ENCODE results near the gene SNAPC2.
A peak's percentile ranks its signal among the peaks of the same experiment; 100 is the strongest.

The SNAPC2 gene, protein sequence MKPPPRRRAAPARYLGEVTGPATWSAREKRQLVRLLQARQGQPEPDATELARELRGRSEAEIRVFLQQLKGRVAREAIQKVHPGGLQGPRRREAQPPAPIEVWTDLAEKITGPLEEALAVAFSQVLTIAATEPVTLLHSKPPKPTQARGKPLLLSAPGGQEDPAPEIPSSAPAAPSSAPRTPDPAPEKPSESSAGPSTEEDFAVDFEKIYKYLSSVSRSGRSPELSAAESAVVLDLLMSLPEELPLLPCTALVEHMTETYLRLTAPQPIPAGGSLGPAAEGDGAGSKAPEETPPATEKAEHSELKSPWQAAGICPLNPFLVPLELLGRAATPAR

DNA sequence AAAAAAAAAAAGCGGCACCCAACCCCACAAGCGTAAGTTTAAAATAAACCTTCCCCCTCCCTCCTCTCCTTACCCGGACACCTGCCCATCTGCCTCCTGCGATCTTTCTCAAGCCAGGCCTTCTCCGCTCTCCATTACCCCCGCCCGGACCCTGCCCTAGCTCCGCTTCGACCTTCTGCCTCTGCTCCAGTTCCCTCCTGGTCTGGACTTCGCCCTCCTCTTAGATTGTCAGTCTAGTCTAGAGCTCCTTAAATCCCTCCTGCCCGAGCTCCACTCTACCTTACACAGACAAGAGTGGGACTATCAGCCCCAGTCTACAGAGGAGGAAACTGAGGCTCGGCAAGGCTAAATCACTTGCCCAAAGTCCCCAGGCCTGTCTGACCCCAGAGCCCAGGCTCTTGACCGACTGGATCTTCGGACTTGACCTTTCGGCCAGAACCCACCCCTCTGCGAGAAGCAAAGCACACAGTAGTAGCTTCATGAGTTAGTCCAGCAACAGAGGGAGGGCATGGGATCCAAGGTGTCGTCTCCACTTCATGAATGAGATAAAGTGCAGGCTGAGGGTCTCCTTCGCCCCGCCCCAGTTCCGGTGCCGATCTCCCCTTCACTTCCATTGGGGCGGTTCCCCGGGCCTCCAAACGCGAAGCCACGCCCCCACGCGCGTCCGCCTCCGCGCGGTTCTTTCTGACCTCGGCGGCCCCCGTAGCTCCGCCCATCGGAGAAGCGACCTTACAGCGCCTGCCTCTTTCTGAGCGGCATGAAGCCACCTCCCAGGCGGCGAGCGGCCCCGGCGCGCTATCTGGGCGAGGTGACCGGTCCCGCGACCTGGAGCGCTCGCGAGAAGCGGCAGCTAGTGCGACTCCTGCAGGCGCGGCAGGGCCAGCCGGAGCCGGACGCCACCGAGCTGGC lies at the start of gene SNAPC2:
SNAPC2 (plus strand) TSS at position 729 of the 909 bp plus-strand sequence; CDS start at position 758, 29 bp downstream.
- peak; percentile 88 for DNase-seq (ENCODE audit: low read depth)

DNA sequence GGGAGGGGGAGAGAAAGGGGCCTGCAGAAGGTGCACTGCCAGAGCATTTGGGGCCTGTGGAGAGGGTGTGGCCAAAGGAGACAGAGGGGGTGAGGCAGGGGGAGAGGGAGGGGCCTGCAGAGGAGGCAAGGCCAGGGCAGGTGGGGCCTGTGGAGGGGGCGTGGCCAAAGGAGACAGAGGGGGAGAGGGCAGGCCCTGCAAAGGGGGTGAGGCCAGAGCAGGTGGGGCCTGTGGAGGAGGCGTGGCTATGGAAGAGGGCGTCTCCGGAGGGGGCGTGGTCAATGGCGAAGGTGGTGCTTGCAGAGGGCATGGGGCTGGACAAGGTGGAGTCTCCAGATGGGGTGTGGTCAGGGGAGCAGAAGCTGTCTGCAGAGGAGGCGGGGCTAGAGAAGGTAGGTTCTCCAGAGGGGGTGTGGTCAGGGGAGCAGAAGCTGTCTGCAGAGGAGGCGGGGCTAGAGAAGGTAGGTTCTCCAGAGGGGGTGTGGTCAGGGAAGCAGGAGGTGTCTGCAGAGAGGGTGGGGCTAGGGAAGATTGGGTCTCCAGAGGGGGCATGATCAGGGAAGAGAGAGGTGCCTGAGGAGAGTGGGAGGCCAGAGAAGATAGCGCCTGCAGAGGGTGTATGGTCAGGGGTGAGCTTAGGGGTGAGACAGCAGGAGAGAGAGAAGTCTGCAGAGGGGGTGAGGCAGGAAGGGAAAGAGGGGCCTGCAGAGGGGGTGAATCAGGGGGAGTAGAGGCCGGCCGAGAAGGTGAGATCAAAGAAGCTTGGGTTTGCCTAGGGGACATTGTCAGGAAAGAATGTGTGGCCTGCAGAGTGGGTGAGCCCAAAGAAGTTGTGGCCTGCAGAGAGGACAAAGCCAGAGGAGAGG lies 49.3 kb upstream of the SNAPC2 start:
- DNase-seq (ENCODE audit: low read depth): peak; percentile 35

DNA sequence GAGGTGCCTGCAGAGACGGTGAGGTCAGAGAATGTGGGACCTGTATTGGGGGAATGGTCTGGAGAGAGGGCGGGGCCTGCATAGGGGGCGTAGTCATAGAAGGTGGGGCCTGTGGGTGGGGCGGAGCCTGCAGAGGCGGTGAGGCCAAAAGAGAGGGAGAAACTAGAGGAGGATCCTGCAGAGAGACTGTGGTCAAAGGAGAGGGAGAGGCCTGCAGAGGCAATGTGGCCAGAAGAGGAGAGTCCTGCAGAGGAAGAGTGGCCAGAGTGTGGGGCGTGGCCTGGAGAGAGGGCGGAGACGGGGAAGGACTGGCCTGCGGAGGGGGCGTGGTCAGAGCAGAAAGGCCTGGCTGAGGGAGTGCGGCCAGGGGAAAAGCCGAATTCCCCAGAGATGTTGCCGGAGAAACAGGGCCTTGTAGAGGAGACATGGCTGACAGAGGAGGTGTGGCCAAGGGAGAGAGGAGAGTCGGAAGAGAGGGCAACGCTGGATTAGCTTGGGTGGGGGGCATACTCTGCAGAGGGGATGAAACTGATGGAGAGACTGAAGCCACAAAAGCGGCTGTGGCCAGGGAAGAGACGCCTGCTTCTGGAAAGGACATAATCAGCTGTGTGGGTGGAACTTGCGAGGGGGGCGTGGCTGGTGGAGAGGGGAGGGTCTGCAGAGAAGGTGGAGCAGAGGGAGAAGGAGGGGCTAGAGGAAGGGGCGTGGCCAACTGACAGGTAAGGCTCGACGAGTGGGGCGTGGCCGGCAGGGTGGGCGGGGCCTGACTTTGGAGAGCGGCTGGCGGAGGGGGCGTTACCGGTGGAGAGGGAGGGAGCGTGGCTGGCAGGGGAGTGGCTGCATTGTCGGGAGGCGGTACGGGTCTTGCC lies 48.5 kb upstream of the SNAPC2 start:
- DNase-seq (ENCODE audit: low read depth): peak; percentile 79

DNA sequence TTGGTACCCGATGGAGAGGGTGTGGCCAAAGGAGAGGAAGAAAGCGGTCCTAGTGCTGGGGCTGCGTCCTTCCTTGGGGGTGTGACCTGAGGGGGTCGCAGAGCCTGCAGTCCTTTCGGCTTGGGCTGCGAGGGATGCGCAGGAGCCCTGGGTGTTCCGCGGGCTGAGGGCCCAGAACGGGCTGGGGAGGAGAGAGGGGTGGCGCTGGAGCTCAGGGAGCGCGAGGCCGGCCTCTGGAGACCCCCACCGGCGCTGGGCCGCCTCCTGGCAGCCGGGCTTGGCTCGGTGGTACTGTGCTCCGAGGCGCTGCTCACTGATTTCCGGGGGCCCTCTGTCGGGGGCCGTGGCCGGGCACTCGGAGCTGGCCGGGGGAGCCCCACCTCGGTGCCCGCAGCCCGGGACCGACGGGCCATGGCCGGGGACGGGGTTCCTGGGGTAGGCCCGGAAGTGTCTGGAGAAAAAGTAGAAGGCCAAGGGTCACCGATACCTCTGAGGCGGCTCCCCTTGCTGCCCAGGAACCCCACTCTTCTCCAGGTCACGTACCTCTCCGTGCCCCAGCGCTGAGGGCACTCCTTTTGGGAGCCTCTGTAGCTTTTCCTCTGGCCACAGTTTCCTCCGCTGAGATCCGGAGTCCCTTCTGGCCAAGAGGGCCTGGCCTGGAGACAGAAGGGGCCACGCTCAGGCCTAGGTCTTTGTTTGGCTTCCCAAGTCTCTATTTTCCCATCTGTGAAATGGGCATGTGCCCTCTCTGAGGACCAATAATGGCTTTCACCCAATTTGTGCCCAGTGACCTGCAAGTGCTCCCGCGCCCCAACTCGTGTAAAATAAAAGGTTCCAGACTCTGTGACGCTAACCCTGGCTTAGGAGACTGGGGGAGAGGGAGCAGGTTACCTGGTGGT lies 47.6 kb upstream of the SNAPC2 start:
- DNase-seq (ENCODE audit: low read depth): no peak

DNA sequence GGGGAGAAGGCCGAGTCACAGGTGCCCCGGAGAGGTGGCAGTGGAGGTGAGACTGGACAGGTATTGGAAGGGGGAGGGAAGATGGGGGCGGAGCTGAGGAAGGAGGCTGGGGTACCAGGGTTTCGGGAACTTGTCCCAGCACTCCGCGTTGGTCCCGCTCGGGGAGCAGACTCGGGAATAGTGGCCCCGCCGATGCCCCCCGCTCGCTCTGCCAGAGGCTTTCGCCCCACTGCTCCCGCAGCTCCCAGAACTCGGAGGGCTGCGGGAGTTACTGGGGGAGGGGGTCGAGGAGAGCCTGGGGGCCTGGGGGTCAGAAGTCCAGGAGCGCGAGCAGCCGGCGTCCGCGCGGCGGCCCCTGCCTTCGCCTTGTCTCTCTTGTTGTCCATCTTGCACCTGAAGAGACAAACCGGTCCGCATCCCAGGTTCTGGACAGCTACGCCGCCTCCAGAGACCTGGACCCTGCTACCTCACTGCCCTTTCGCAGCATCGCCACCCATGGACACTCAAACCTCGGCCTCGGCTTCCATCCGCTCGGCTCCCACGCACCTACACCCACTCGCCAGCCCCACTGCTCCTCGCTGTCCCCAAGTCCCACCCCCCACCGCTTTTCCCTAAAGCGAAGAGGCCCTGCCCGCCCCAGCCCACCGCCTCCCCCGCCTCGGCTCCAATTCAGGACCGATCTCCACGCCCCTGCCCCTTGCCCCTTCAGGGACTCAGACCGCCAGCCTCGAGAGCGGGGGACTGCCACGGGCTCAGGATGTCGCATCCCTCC lies 46.6 kb upstream of the SNAPC2 start:
- no peak for DNase-seq (ENCODE audit: low read depth)

DNA sequence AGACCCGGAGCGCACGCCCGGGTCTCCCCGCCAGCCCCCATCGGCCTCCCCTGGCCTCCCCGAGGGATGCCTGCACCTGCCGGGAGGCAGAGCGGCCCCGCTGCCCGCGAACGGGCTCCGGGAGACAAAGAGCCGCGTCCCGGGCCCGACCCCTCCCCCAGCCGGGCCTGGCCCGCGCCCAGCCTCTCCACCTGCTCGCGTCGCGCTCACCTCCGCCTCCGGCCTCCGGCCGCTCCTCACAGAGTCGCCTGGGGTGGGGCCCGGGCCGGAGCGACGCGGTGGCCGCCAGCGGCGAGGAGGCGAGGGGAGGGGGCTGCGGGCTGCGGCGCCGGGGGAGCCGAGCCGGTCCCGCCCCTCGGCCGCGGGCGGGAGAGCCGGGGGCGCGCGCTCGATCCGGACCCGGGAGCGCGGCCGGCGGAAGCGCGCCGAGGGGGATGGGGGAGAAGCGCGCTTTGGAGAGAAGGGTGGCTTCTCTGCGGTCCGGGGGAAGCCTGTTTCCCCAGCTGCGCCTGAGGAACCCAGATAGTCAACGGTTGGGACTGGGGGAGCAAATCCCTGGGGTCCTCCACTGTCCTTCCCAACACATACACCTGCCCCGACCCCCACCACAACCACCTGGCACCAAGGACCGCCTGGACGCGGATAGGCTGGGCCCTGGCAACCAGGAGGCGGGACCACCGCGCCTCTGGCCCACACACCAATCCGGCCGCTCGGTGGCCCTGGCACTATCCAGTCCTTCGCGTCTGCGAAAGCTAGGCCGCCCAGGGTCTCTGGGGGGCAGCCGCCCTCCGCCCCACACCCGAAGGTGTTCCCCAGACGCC lies 45.9 kb upstream of the SNAPC2 start, which contains the start of gene PRR36:
PRR36 (minus strand) TSS at position 315 of the 821 bp plus-strand sequence. CDS start 701 bp downstream, outside the sequence.
- DNase-seq (ENCODE audit: low read depth): no peak

DNA sequence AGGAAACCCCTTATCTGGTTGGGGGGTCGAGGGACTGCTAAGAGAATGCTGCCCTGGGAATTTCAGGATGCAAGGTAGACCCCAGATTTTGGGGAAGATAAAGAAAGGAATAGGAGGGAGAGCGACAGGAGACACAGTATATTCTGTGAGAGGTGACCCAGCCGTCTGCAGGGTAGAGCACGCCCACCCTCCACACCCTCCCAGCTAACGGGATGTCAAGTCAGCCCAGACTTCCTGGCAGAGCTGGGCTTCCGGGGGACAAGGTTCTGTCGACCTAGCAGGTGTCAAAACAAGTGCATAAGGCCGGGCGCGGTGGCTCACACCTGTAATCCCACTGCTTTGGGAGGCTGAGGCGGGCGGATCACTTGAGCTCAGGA lies 45.3 kb upstream of the SNAPC2 start:
- DNase-seq (ENCODE audit: low read depth): no peak

DNA sequence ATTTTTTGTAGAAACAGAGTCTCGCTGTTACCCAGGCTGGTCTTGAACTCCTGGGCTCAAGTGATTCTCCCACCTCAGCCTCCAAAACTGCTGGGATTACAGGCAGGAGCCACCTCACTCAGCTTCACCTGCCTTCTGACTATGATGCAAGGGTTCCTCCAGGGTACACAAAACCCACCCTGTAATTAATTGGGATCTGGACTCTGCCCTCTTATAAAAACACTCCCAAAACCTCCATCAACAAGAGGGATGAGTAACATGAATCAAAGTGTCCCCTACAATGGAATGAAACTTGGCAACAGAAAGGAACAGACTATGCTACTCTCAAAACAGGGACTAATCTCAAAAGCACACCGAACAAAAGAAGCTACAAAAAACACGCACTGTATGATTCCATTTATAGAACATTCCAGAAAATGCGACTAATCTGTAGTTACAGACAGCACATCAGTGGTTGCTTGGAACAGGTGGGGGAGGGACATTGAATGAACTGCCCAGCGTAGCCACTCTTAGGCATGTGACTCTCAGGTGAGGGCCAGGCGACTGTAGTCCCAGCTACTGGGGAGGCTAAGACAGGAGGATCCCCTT lies 42.8 kb upstream of the SNAPC2 start:
- DNase-seq (ENCODE audit: low read depth): no peak

DNA sequence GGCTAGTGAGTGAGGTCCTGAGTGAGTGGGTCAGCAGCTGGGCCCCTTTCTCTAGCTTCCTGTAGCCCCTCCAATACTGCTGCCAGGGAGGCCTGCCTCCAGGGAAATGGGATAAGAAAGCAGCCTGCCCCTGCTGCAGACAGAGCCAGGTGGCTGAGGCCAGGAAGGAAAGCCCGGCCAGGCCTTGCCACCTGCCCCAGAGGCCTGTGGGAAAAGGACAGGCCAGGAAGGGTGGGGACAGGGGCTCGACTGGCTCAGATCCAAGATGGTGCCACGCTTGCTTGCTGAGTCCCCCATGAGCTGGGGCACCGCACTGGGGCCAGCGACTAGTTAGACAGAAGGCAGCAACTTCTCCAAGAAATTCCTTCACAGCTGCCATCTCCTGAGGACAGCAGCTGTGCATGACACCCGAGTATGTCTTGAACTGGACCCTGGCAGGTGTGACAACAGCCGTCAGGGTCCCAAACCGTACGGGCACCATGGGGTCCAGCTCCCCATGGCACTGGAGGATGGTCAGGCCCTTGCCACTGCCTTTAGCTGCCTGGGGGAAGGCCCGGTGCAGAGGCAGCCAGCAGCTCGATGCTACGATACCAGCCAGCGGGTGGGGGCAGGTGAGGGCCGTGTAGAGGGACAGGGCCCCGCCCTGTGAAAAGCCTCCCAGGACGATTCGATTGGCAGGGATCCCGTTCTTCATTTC lies 40.9 kb upstream of the SNAPC2 start:
- no peak for DNase-seq (ENCODE audit: low read depth)

DNA sequence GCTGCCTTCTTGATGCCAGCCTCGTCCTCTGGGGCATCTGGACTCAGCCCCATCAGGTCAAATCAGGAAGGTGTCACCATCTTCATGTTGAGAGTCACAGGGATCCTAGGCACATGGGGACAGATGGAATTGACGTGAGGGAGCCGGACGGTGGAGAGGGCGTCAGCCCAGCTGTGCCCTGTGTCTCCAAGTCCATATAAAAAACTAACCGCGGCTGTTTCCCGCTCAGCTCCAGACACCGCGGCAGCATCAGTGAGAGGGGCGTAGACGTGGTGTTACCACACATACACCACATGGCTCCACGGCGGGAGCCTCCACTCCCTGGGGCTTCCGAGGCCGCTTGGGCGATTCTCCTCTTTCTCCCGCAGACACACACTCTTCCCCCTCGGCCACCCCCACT lies 40.3 kb upstream of the SNAPC2 start:
- DNase-seq (ENCODE audit: low read depth): no peak

DNA sequence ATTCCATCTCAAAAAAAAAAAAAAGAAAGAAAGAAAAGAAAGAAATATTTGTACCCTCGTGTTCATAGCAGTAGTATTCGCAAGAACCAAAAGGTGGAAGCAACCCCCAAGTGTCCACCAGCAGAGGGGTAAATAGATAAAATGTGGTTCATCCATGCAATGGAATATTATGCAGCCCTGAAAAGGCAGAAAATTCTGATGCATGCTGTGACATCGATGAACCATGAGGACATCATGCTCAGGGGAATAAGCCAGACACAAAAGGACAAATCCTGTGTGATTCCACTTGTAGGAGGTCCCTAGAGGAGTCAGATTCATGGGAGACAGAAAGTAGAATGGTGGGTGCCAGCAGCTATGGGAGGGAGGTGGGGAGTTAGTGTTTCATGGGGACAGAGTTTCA lies 38.2 kb upstream of the SNAPC2 start:
- DNase-seq (ENCODE audit: low read depth): no peak

DNA sequence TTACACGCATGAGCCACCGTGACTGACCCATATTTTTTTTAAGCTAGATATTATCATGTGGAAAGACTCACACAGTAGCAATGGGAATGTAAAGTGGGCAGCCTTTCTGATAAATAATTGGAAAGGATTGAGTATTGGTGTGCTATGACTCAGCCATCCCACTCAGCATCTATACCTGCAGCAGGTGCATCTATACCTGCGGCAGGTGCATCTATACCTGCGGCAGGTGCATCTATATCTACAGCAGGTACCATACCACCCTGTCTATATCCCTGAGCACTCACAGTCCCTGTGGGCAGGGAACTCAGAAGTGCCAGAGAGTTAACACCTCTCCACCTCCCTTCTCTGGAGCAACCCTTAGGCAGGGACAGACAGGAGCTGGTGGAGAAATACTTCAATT lies 37.0 kb upstream of the SNAPC2 start:
- DNase-seq (ENCODE audit: low read depth): no peak

DNA sequence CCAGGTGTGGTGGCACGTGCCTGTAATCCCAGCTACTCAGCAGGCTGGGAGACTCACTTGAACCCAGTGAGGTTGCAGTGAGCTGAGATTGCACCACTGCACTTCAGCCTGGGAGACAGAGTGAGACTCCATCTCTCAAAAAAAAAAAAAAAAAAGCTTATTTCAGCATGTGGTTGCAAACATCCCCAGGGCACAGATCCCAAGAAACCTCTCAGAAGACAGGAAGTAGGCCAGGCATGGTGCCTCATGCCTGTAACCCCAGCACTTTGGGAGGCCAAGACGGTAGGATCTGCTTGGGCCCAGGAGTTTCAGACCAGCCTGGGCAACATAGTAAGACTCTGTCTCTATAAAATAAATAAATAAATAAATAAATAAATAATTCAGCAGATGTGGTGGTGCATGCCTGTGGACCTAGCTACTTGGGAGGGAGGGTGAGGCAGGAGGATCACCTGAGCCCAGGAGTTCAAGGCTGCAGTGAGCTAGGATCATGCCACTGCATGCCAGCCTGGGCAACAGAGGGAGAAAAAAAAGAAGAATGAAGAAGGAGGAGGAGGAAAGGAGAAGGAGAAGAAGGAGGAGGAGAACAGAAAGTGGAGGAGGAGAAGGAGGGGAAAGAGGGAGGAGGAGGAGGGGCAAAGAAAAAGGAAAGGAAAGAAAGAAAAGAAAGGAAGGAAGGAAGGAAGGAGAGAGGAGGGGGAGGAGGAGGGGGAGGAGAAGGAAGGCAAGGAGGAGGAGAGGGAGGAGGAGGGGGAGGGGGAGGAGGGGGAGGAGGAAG lies 36.2 kb upstream of the SNAPC2 start:
- peak; percentile 38 for DNase-seq (ENCODE audit: low read depth)

DNA sequence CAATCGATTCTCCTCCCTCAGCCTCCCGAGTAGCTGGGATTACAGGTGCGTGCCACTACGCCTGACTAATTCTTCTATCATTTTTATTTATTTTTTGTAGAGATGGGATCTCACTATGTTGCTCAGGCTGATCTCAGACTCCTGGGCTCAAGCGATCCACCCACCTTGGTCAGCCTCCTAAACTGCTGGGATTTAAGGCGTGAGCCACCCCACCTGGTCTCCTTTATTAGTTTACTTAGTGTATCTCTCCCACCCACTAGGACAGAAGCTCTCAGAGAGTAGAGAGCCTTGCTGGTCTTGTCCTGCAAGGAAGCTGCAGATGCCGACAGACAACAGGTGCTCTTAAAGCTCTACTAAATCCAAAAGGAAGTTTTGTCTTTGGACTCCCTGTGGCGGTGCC lies 34.3 kb upstream of the SNAPC2 start:
- no peak for DNase-seq (ENCODE audit: low read depth)

DNA sequence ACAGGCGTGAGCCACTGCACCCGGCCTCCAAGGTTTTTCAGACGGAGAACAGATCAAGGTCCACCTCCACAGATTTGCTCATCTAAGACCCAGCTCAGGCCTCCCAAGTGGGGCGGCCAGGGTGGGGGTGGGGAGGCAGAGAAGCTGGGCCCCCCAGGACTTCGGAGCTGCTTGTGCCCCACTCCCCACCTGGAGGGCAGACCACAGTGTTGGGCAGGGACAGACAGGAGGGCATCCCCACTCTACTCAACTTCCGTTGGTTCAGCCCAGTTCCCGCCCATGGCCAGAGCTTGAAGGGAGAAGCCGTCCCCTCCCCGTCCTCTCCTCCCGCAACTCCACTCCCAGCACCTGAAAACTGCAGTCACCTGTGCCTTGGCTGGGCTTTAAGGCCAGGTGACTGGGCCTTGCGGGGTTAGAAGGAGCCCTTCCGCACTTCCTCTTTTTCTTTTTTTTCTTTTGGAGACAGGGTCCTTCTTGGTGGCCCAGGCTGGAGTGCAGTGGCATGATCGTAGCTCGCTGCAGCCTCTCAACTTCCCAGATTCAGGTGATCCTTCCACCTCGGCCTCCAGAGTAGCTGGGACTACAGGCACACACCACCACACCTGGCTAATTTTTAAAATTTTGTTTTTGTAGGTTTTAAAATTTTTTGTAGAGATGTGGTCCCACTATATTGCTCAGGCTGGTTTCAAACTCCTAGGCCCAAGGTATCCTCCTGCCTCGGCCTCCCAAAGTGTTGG lies 32.6 kb upstream of the SNAPC2 start:
- DNase-seq (ENCODE audit: low read depth): no peak
